ENCODE measurements around the gene PDZK1IP1. TPM values are rescaled to one million over a fixed set of nuclear protein-coding genes. Genes with fewer than 3 reads are reported as not detected.

The PDZK1IP1 gene
- polyA plus RNA-seq, 1 experiment = not detected

- CTCF ChIA-PET = interaction anchor here (0.6 to 4.2 kb wide), 4 partner anchors 9 to 249 kb away, joined by 3 to 52 read pairs (median 5); no protein-coding TSS in a partner anchor
- Histone ChIP-seq H3K27me3 (ENCODE audit: control insufficient read depth, insufficient read depth, low read length) (peaks cover 5% of the 10 kb centered on the region), H3K27ac (ENCODE audit: low read depth, low read length) (no peak overlapping the region), H3K4me3 (ENCODE audit: low read depth, low read length) (no peak overlapping the region), H3K9me3 (ENCODE audit: control insufficient read depth, insufficient read depth, low read length) (no peaks in the 10 kb centered on the region)
- POLR2A ChIA-PET = no interaction called here
- no peak for TF ChIP-seq CTCF (IDR thresholded peaks at IDR 0.05; ENCODE audit: low read depth, low read length)
- DNase-seq (ENCODE audit: low read depth, low spot score) = no peak
Observed at GRCh38 chr1:47187926-47188250, 1.9 kb downstream of the PDZK1IP1 start.

GRCh38 chr1:47187231-47187925, 2.5 kb downstream of the PDZK1IP1 start:
- Histone ChIP-seq H3K4me3 (ENCODE audit: low read depth, low read length) (no peak overlapping the region), H3K27ac (ENCODE audit: low read depth, low read length) (no peak overlapping the region), H3K9me3 (ENCODE audit: control insufficient read depth, insufficient read depth, low read length) (no peaks in the 10 kb centered on the region), H3K27me3 (ENCODE audit: control insufficient read depth, insufficient read depth, low read length) (peaks cover 7% of the 10 kb centered on the region)
- TF ChIP-seq CTCF (IDR thresholded peaks at IDR 0.05; ENCODE audit: low read depth, low read length) = no peak
- ChIA-PET CTCF (interaction anchor here (0.6 to 4.2 kb wide), 4 partner anchors 8 to 250 kb away, joined by 3 to 52 read pairs (median 5); no protein-coding TSS in a partner anchor), POLR2A (no interaction called here)
- no peak for DNase-seq (ENCODE audit: low read depth, low spot score)

GRCh38 chr1:47186267-47187185, 3.3 kb downstream of the PDZK1IP1 start:
- no peak overlapping the region for H3K27ac ChIP-seq (ENCODE audit: low read depth, low read length)
- TF ChIP-seq CTCF (IDR thresholded peaks at IDR 0.05; ENCODE audit: low read depth, low read length) = no peak
- DNase-seq (ENCODE audit: low read depth, low spot score) = no peak
- ChIA-PET CTCF (interaction anchor here (0.6 to 4.2 kb wide), 3 partner anchors 8 to 811 kb away, joined by 3 to 52 read pairs (median 3); partner anchors contain the start of gene TRABD2B), POLR2A (interaction anchor here (0.7 kb wide), 1 partner anchor 530 kb away, joined by 5 read pairs; no protein-coding TSS in a partner anchor)
- H3K9me3 ChIP-seq (ENCODE audit: control insufficient read depth, insufficient read depth, low read length) = no peaks in the 10 kb centered on the region
- peaks cover 4% of the 10 kb centered on the region for H3K27me3 ChIP-seq (ENCODE audit: control insufficient read depth, insufficient read depth, low read length)
- no peak overlapping the region for H3K4me3 ChIP-seq (ENCODE audit: low read depth, low read length)

- CTCF ChIA-PET = interaction anchor here (0.5 to 1.4 kb wide), 7 partner anchors 8 to 541 kb away, joined by 3 to 14 read pairs (median 3); no protein-coding TSS in a partner anchor
- POLR2A ChIA-PET = interaction anchor here (0.6 kb wide), 1 partner anchor 29 kb away, joined by 3 read pairs; no protein-coding TSS in a partner anchor
- no peak overlapping the region for H3K27ac ChIP-seq (ENCODE audit: low read depth, low read length)
- DNase-seq (ENCODE audit: low read depth, low spot score) = no peak
- no peaks in the 10 kb centered on the region for H3K9me3 ChIP-seq (ENCODE audit: control insufficient read depth, insufficient read depth, low read length)
- no peak for TF ChIP-seq CTCF (IDR thresholded peaks at IDR 0.05; ENCODE audit: low read depth, low read length)
- no peak overlapping the region for H3K4me3 ChIP-seq (ENCODE audit: low read depth, low read length)
- H3K27me3 ChIP-seq (ENCODE audit: control insufficient read depth, insufficient read depth, low read length) = peaks cover 4% of the 10 kb centered on the region
Observed at GRCh38 chr1:47184822-47185677, 4.8 kb downstream of the PDZK1IP1 start.
